ENCODE results near the gene GPR52.

The GPR52 gene

DNA sequence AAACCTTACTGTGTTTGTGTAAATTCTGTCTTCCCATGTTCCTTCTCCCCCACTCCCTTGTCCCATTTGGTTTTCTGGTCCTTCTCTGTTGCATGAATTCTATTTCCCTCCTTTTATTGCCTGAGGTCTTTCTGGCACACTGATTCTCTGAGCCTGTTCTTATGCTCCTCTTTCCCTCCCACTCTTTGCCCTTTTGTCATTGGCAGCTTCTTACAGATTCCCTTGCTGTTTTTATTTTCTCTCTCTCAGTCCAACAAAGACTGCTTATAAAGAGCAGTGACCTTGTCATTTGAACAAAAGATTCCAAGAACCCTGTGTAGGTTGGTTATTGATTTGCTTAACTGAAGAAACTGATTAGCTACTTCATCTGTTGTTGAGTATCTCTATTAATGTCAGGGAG, 49.7 kb downstream of the GPR52 start:
- no peaks in the 10 kb centered on the region for H3K9me3 ChIP-seq (ENCODE audit: control insufficient read depth, insufficient read depth, low read length)
- H3K27ac ChIP-seq (ENCODE audit: low read depth, low read length), result no peak overlapping the region
- no peaks in the 10 kb centered on the region for H3K9me2 ChIP-seq (replicated peaks; ENCODE audit: control insufficient read depth, low read length)
- no peaks in the 10 kb centered on the region for H3F3A ChIP-seq (ENCODE audit: control insufficient read depth, insufficient read depth)
- H3K4me1 ChIP-seq (ENCODE audit: control insufficient read depth, low read length), result no peaks in the 10 kb centered on the region
- TF ChIP-seq, protein P1, sequence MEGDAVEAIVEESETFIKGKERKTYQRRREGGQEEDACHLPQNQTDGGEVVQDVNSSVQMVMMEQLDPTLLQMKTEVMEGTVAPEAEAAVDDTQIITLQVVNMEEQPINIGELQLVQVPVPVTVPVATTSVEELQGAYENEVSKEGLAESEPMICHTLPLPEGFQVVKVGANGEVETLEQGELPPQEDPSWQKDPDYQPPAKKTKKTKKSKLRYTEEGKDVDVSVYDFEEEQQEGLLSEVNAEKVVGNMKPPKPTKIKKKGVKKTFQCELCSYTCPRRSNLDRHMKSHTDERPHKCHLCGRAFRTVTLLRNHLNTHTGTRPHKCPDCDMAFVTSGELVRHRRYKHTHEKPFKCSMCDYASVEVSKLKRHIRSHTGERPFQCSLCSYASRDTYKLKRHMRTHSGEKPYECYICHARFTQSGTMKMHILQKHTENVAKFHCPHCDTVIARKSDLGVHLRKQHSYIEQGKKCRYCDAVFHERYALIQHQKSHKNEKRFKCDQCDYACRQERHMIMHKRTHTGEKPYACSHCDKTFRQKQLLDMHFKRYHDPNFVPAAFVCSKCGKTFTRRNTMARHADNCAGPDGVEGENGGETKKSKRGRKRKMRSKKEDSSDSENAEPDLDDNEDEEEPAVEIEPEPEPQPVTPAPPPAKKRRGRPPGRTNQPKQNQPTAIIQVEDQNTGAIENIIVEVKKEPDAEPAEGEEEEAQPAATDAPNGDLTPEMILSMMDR (IDR thresholded peaks at IDR 0.05; ENCODE audit: low read depth, low read length, poor library complexity, severe bottlenecking), result no peak
- TF ChIP-seq EZH2phosphoT487 (IDR thresholded peaks at IDR 0.05; ENCODE audit: borderline replicate concordance, low read length), result no peak
- no peaks in the 10 kb centered on the region for H3K36me3 ChIP-seq (ENCODE audit: control insufficient read depth, low read length)
- H3K4me3 ChIP-seq (ENCODE audit: low read length), result no peak overlapping the region
- 0 out of 2 replicates have a peak, but pooled peaks cover 3% of the 10 kb centered on the region for H3K79me2 ChIP-seq (ENCODE audit: control insufficient read depth, low read length)
- no peak overlapping the region for H3K4me2 ChIP-seq (ENCODE audit: low read length)
- no peaks in the 10 kb centered on the region for H4K20me1 ChIP-seq (ENCODE audit: control insufficient read depth, insufficient read depth, low read depth, low read length)
- no peaks in the 10 kb centered on the region for H3K27me3 ChIP-seq (ENCODE audit: control insufficient read depth, low read length)

Measured in DOHH2 (cell line).